GM18505 (cell line): ENCODE results near the gene MGAM2.

Source experiments
- ATAC-seq: cut with Tn5 transposase; IDR thresholded peaks from one replicate; pipeline ENCODE4 v1.9.1; 2021; ENCODE audit not compliant: unreplicated experiment
- POLR2A ChIP-seq: IDR thresholded peaks from 4 replicates; pipeline ENCODE4 v1.6.1; 2011; ENCODE audit warnings: borderline replicate concordance; ENCODE audit not compliant: insufficient read depth, insufficient read length; ENCODE audit errors: extremely low read depth

MGAM2 gene

GRCh38 chr7:142134909-142135308 is 23.4 kb downstream of the MGAM2 start:
- TF ChIP-seq POLR2A, result no peak
- no peak for ATAC-seq

GRCh38 chr7:142138996-142139395 is 27.5 kb downstream of the MGAM2 start:
- no peak for TF ChIP-seq POLR2A
- ATAC-seq, result no peak

DNA sequence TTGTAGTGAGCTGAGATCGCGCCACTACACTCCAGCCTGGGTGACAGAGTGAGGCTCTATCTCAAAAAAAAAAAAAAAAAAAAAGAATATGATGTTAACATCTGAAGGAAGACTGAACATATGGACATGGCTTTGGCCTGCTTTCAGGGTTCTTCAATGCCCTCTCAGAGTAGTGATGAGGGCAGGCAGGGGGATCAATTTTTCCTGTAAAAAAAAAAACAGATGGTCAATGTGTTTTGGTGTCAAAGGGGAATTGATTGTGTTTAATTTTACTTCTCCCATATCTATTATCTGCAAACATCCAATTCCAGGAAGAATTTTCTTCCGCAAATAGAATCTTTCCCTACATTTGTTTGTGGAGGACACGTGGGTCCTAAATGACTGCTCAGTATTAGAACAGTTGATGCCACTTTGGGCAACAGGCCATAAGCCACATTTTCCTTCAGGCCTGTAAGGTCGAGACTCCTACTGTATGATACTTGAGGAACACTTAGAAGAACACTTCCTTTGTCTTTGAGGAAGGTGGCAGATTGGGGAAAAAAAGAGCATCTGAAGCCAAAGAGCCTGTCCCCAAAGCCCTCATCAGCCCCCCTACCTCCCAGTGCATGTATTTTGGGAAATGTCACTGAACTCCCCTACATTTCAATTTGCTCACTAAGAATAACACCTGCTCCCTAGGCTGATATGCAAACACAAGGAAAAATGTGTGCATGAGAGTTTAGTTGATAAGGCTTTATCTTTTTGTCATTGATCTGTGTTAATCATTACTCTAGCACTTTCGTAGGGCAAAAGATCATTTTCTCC is 28.3 kb downstream of the MGAM2 start:
- ATAC-seq, result no peak
- no peak for TF ChIP-seq POLR2A

DNA sequence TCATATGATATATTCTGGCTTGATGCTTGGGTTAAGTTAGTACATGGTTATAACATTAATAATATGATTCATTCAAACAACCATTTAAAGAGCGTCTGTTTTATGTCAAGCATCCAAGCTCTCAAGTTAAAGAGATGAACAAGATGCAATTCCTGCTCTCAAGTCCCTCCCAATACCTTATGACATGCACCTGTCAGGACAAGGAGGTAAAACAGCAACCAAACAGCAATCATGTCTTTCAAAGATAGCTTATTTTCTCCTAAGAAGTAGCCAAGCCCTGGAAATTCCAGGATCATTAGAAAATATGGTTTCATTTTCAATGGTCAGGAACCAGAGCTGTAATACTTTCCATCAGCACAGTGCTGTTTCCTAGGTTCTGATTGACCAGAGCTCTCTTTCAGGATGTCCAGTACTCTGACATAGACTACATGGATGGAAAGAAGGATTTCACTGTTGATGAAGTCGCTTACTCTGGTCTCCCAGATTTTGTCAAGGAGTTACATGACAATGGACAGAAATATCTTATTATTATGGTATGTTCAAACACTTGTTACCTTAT is 29.0 kb downstream of the MGAM2 start:
- TF ChIP-seq POLR2A, result no peak
- no peak for ATAC-seq

- TF ChIP-seq POLR2A, result no peak
- ATAC-seq, result no peak
Measured at GRCh38 chr7:142142702-142143101, 31.2 kb downstream of the MGAM2 start.

GRCh38 chr7:142146124-142146523 is 34.6 kb downstream of the MGAM2 start:
- no peak for TF ChIP-seq POLR2A
- no peak for ATAC-seq

DNA sequence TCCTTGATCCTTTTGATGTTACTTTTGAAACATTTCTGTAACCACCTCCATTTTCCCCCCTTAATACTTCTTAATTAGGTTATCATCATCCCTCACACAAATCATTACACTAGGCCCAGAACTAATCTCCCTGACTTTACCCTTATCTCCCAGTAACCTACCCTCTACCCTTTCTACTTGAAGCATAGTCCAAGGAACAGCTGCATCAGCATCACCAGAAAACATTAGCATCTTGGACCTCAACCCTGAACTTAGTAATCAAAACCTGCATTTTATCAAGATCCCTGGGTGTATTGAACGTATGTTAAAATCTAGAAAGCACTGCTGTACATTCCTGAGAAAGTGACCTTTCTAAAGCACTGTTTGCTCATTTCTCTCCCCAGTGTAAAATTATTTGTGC is 38.8 kb downstream of the MGAM2 start:
- no peak for TF ChIP-seq POLR2A
- no peak for ATAC-seq

DNA sequence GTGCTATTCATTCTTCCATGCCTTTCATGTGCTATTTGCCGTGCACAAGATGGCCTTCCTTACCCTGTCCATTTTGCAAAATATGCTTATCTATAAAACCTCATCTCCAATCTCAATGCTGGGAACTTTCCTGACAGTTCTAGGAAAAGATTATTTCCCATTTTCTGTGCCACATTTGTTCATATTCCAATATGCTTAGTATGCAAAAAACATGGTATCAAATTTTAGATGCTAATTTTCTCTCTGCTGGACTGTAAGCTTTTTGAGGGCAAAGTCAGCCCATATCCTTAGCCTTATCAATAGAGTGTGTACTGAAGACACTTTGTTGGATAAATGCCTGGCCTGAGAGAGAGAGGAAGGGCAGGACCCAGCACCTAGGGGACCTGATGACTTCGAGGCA is 39.4 kb downstream of the MGAM2 start:
- no peak for TF ChIP-seq POLR2A
- no peak for ATAC-seq

GRCh38 chr7:142152076-142152475 is 40.6 kb downstream of the MGAM2 start:
- ATAC-seq, result no peak
- TF ChIP-seq POLR2A, result no peak

GRCh38 chr7:142153400-142153799 is 41.9 kb downstream of the MGAM2 start:
- no peak for ATAC-seq
- TF ChIP-seq POLR2A, result no peak

GRCh38 chr7:142158736-142159496 is 47.4 kb downstream of the MGAM2 start:
- no peak for ATAC-seq
- no peak for TF ChIP-seq POLR2A

GRCh38 chr7:142161921-142162320 is 50.4 kb downstream of the MGAM2 start:
- ATAC-seq, result no peak
- TF ChIP-seq POLR2A, result no peak

DNA sequence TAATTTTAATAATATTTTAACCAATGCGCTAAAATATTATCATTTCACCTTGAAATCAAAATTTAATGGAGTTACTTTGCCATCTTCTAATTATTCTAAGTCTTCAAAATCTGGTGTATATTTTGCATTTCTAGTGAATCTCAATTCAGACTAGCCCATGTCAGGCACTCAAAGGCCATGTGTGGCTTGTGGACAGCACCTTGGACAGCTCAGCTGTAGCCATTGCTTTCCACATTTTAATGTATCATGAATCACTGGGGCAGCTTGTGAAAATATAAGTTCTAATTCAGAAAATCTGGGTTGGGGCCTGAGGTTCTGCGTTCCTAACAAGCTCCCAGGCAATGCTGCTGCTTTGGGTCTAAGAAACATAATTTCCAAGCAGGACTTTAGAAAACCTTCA is 57.2 kb downstream of the MGAM2 start:
- no peak for ATAC-seq
- no peak for TF ChIP-seq POLR2A

DNA sequence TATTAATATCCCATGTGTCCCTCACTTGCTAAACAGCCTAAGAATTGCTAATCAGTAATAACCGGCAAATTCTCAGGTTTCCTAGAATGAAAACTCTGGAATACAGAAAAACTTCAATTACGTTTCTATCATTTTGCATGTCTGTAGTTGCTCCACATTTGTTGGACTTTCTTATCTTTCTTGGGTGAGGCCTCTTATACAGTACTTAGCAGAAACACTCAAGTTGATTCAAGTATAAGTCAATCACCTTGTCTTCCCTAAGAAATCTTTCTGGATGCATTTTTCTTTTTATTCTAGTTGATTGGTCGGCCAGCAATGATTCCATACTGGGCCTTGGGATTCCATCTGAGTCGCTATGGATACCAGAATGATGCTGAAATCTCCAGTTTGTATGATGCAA is 61.4 kb downstream of the MGAM2 start:
- no peak for ATAC-seq
- no peak for TF ChIP-seq POLR2A

- no peak for TF ChIP-seq POLR2A
- no peak for ATAC-seq
Measured at GRCh38 chr7:142174441-142174840, 62.9 kb downstream of the MGAM2 start.

GRCh38 chr7:142175594-142175993 is 64.1 kb downstream of the MGAM2 start:
- ATAC-seq, result no peak
- no peak for TF ChIP-seq POLR2A
